GM12892 (cell line): ENCODE results near the gene ANKRD39.

Source experiments
- POLR2A ChIP-seq: IDR thresholded peaks from 2 replicates; pipeline ENCODE4 v1.6.1; 2011; ENCODE audit warnings: low read depth, low read length, control low read depth
- POLR2AphosphoS5 ChIP-seq: IDR thresholded peaks from 2 replicates; pipeline ENCODE4 v1.6.1; 2011; ENCODE audit warnings: low read depth, low read length, control low read depth
- TAF1 ChIP-seq: IDR thresholded peaks from 2 replicates; pipeline ENCODE4 v1.6.1; 2011; ENCODE audit warnings: low read depth, mild to moderate bottlenecking, control low read depth, low read length, borderline replicate concordance

GRCh38 chr2:96835830-96836229 is 22.0 kb downstream of the ANKRD39 start:
- TF ChIP-seq POLR2A (no peak), POLR2AphosphoS5 (no peak), TAF1 (no peak)
